Neutrophil (primary cell): ENCODE measurements around the gene SMARCA4.

Experiments
- H3K27ac ChIP-seq: fragments of 200-600 bp; sonication (generic); 2 replicates; pipeline ENCODE4 v1.5.1; 2016; ENCODE audit warnings: mild to moderate bottlenecking, moderate library complexity
- H3K27me3 ChIP-seq: fragments of 200-600 bp; sonication (generic); 2 replicates; pipeline ENCODE4 v1.6.0; 2016; ENCODE audit warnings: mild to moderate bottlenecking
- H3K36me3 ChIP-seq: fragments of 200-600 bp; sonication (generic); 2 replicates; pipeline ENCODE4 v1.5.1; 2017
- H3K4me1 ChIP-seq, 2 experiments: fragments of 200-600 bp in 1 of 2; sonication (generic) in 1 of 2; 1 replicate in 1 of 2; 2 replicates in 1 of 2; pipeline versions ENCODE4 v1.5.1 to v1.6.1; 2013 to 2016; ENCODE audit warnings: low read depth in 1 of 2, low read length in 1 of 2, mild to moderate bottlenecking in 1 of 2, moderate library complexity in 1 of 2; ENCODE audit not compliant: control insufficient read depth in 1 of 2, insufficient read depth in 1 of 2
- H3K4me3 ChIP-seq, 2 experiments: fragments of 200-600 bp in 1 of 2; sonication (generic) in 1 of 2; 1 replicate in 1 of 2; 2 replicates in 1 of 2; pipeline ENCODE4 v1.5.1; 2013 to 2016; ENCODE audit warnings: low read depth in 1 of 2, low read length in 1 of 2, mild to moderate bottlenecking in 1 of 2, moderate library complexity in 1 of 2
- H3K9me3 ChIP-seq: fragments of 200-600 bp; sonication (generic); 2 replicates; pipeline ENCODE4 v1.5.1; 2016
- TF ChIP-seq, protein P1 (sequence below): fragments of 200-600 bp; sonication (generic); IDR thresholded peaks from 2 replicates; pipeline ENCODE4 v1.5.1; 2016; ENCODE audit warnings: antibody characterized with exemption

SMARCA4 gene

DNA sequence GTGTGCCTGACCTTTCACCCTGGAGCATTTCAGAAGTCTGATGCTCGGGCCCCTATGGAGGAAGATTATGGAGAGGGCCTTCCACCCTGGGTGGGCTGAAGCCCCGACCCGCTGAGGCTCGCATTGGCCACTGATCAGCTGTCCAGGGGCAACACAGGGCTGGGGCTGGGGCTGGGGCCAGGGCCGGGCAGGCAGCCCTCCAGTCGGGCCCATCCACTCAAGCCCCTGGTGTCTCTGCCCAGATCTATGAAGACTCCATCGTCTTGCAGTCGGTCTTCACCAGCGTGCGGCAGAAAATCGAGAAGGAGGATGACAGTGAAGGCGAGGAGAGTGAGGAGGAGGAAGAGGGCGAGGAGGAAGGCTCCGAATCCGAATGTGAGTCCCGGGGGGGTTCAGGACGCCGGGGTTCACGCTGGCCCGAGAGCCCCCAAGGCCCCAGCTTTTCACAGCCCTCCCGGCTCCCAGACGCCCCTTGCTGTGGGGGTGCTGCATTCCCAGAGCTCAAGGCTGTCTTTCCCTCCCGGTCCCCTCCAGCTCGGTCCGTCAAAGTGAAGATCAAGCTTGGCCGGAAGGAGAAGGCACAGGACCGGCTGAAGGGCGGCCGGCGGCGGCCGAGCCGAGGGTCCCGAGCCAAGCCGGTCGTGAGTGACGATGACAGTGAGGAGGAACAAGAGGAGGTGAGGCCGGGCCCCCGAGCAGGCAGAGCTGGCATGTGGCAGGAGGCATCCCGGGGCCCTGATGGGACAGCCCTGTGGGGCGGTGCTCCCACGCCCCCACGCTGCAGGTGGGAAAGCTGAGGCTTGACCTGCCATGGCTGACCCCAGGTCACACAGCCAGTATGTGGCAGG, 98.9 kb downstream of the SMARCA4 start:
- no peak overlapping the region for H3K4me3 ChIP-seq
- H3K4me1 ChIP-seq, result peaks cover 0 to 6% of the 10 kb centered on the region in 2 experiments

DNA sequence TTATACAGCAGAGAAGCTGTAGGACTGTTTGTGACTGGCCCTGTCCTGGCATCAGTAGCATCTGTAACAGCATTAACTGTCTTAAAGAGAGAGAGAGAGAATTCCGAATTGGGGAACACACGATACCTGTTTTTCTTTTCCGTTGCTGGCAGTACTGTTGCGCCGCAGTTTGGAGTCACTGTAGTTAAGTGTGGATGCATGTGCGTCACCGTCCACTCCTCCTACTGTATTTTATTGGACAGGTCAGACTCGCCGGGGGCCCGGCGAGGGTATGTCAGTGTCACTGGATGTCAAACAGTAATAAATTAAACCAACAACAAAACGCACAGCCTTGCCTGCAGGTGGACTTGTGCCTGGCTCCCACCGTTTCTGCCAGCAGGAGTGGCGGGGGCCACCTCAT, 101.1 kb downstream of the SMARCA4 start:
- H3K36me3 ChIP-seq, result peaks cover 36% of the 10 kb centered on the region
- TF ChIP-seq, protein P1, sequence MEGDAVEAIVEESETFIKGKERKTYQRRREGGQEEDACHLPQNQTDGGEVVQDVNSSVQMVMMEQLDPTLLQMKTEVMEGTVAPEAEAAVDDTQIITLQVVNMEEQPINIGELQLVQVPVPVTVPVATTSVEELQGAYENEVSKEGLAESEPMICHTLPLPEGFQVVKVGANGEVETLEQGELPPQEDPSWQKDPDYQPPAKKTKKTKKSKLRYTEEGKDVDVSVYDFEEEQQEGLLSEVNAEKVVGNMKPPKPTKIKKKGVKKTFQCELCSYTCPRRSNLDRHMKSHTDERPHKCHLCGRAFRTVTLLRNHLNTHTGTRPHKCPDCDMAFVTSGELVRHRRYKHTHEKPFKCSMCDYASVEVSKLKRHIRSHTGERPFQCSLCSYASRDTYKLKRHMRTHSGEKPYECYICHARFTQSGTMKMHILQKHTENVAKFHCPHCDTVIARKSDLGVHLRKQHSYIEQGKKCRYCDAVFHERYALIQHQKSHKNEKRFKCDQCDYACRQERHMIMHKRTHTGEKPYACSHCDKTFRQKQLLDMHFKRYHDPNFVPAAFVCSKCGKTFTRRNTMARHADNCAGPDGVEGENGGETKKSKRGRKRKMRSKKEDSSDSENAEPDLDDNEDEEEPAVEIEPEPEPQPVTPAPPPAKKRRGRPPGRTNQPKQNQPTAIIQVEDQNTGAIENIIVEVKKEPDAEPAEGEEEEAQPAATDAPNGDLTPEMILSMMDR, result no peak
- H3K4me3 ChIP-seq, result no peak overlapping the region
- no peaks in the 10 kb centered on the region for H3K9me3 ChIP-seq
- peaks cover 0 to 8% of the 10 kb centered on the region in 2 experiments for H3K4me1 ChIP-seq
- H3K27ac ChIP-seq, result no peak overlapping the region
- H3K27me3 ChIP-seq, result no peaks in the 10 kb centered on the region

More for the DNA sequence above, 98.9 kb downstream of the SMARCA4 start:
- TF ChIP-seq, protein P1, result no peak
- Histone ChIP-seq H3K9me3 (no peaks in the 10 kb centered on the region), H3K27ac (no peak overlapping the region), H3K27me3 (no peaks in the 10 kb centered on the region), H3K36me3 (peaks cover 47% of the 10 kb centered on the region)

DNA sequence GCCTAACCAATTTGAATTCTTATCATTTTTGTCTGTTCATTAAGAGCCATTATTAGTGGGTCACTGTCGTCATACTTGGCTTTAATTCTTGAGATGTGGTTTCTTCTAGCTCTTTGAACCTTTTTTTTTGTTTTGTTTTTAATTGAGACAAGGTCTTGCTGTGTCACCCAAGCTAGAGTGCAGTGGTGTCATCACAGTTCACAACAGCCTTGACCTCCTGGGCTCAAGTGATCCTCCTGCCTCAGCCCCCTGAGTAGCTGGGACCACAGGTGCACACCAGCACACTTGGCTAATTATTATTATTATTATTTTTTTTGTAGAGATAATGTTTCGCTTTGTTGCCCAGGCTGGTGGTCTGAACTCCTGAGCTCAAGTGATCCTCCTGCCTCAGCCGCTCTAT, 102.6 kb downstream of the SMARCA4 start:
- Histone ChIP-seq H3K27ac (no peak overlapping the region), H3K9me3 (no peaks in the 10 kb centered on the region), H3K4me3 (no peak overlapping the region), H3K4me1 (peaks cover 0 to 8% of the 10 kb centered on the region in 2 experiments), H3K27me3 (no peaks in the 10 kb centered on the region), H3K36me3 (peaks cover 32% of the 10 kb centered on the region)
- TF ChIP-seq, protein P1, result no peak

DNA sequence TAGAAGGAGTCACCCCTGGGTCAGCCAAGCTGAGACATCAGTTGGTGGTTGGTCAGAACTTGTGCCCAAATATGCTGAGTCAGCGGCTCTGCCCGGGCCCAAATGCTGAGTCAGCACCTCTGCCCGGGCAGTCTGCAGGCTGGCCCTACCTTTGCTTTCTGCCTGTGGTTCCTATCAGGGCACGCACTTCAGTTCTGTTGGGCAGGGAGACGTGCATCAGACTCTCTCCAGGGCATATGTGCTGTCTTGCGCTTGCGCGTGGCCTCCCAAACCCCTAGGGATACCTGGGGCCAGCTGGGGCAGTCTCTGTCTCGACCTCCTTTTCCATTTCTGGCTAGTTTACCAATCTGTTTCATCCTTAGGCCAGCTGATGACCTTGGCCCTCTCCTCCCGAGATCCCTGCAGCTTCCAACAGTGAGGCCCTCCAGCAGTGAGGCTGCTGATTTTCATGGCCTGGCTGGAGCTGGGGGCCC, 104.0 kb downstream of the SMARCA4 start:
- H3K4me3 ChIP-seq, result no peak overlapping the region
- peaks cover 21% of the 10 kb centered on the region for H3K36me3 ChIP-seq
- H3K27ac ChIP-seq, result no peak overlapping the region
- TF ChIP-seq, protein P1, result no peak
- H3K9me3 ChIP-seq, result no peaks in the 10 kb centered on the region
- H3K4me1 ChIP-seq, result peaks cover 9 to 16% of the 10 kb centered on the region in 2 experiments
- no peaks in the 10 kb centered on the region for H3K27me3 ChIP-seq

DNA sequence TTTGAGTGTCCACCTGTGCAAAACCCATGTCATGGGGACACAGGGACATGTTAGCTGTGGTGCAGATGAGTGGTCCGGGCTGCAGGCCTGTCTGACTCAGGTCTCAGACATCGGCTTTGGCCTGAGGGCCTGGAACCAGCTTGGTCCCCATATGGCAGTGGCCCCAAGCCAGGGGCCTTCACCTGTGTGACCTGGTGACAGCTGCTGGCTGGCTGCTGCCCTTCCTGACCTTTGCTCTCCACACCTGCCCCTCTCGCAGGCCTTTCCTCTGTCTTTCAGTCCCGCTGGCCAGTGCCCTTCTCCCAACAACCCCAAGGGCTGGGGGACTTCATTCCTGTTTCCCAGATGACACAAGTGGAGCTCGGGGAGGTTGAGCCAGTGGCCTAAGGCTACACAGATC, 105.5 kb downstream of the SMARCA4 start:
- TF ChIP-seq, protein P1, result no peak
- Histone ChIP-seq H3K36me3 (peaks cover 11% of the 10 kb centered on the region), H3K9me3 (no peaks in the 10 kb centered on the region), H3K27ac (no peak overlapping the region), H3K27me3 (no peaks in the 10 kb centered on the region), H3K4me3 (no peak overlapping the region), H3K4me1 (peaks cover 24 to 27% of the 10 kb centered on the region in 2 experiments)
